Chondrocyte (in vitro differentiated cells): Measurements from ENCODE around the gene ARHGAP33. TPM values are rescaled to one million over a fixed set of nuclear protein-coding genes. Genes with fewer than 3 reads are reported as not detected.

Experiments
- DNase-seq: peaks from one replicate; pipeline ENCODE4 v3.0.0; 2021; ENCODE audit warnings: mixed read lengths, low spot score
- H3K27ac Mint-ChIP-seq: one replicate; pipeline ENCODE4 v1.8.0; 2021; ENCODE audit warnings: mild to moderate bottlenecking, moderate library complexity, mixed read lengths; ENCODE audit not compliant: unreplicated experiment
- H3K27me3 Mint-ChIP-seq: 2 replicates; pipeline ENCODE4 v1.8.0; 2021; ENCODE audit warnings: low read depth, mixed read lengths
- H3K36me3 Mint-ChIP-seq: 2 replicates; pipeline ENCODE4 v1.8.0; 2021; ENCODE audit warnings: low read depth, mixed read lengths
- H3K4me1 Mint-ChIP-seq: 2 replicates; pipeline ENCODE4 v1.8.0; 2021; ENCODE audit warnings: low read depth, mild to moderate bottlenecking, mixed read lengths
- H3K4me3 Mint-ChIP-seq: one replicate; pipeline ENCODE4 v1.8.0; 2021; ENCODE audit warnings: mild to moderate bottlenecking, moderate library complexity, mixed read lengths; ENCODE audit not compliant: unreplicated experiment
- H3K9me3 Mint-ChIP-seq: 2 replicates; pipeline ENCODE4 v1.8.0; 2021; ENCODE audit warnings: low read depth, mixed read lengths
- total RNA-seq: library from RNA; stranded (reverse); gene quantifications from 3 replicates; pipeline ENCODE4 v1.2.1, GENCODE V29; 2021
- TF ChIP-seq, protein P1 (sequence below): fragments of 200-600 bp; sonication (generic); IDR thresholded peaks from 2 replicates; pipeline ENCODE4 v1.5.0; 2021; ENCODE audit warnings: antibody characterized with exemption, mild to moderate bottlenecking, moderate library complexity

ARHGAP33 gene
- total RNA-seq, 1 donor from 2014 or later, result 8.5 TPM

DNA sequence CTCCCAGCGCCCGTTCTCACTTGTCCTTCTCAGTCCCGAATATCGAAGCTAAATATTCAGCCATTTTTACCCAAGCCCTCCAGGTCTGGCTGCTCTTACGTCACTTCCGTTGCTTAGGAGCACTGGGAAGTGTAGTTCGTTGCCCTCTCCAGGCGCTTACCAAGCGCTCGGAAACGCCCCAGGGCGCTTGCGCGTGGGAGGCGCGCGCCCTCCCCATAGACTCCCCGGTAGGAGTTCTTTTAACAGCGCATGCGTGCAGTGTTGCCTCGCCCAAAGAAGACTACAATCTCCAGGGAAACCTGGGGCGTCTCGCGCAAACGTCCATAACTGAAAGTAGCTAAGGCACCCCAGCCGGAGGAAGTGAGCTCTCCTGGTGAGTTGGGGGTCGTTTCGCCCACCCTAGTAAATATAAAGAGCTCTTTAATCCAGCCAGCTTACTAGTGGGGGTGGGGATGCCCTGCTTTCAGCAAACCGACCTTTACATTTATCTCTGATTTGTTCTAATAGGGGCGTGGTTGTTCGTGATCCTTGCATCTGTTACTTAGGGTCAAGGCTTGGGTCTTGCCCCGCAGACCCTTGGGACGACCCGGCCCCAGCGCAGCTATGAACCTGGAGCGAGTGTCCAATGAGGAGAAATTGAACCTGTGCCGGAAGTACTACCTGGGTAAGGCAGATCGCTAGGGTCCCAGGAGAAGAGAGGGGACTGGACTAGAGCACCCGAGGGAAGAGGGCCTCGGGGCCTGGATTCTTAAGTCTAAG, 29.9 kb upstream of the ARHGAP33 start, which contains the start of the genes PSENEN and U2AF1L4:
Gene PSENEN, plus strand, starts transcription at position 324 of the 759 bp plus-strand sequence. Its CDS starts 280 bp downstream, at position 604.
Gene U2AF1L4, minus strand, starts transcription at position 91 of the 759 bp plus-strand sequence. Its CDS starts 27 bp downstream, at position 64.
- H3K4me3 Mint-ChIP-seq, result peak within 1 kb of the TSS; percentile 97
- peak; percentile 98 for DNase-seq
- H3K27me3 Mint-ChIP-seq, result no peaks in the 10 kb centered on the region
- H3K9me3 Mint-ChIP-seq, result no peaks in the 10 kb centered on the region
- H3K36me3 Mint-ChIP-seq, result no peaks in the 10 kb centered on the region
- TF ChIP-seq, protein P1, sequence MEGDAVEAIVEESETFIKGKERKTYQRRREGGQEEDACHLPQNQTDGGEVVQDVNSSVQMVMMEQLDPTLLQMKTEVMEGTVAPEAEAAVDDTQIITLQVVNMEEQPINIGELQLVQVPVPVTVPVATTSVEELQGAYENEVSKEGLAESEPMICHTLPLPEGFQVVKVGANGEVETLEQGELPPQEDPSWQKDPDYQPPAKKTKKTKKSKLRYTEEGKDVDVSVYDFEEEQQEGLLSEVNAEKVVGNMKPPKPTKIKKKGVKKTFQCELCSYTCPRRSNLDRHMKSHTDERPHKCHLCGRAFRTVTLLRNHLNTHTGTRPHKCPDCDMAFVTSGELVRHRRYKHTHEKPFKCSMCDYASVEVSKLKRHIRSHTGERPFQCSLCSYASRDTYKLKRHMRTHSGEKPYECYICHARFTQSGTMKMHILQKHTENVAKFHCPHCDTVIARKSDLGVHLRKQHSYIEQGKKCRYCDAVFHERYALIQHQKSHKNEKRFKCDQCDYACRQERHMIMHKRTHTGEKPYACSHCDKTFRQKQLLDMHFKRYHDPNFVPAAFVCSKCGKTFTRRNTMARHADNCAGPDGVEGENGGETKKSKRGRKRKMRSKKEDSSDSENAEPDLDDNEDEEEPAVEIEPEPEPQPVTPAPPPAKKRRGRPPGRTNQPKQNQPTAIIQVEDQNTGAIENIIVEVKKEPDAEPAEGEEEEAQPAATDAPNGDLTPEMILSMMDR, result no peak
- H3K4me1 Mint-ChIP-seq, result peaks cover 64% of the 10 kb centered on the region
- H3K27ac Mint-ChIP-seq, result peak within 1 kb of the TSS; percentile 100

DNA sequence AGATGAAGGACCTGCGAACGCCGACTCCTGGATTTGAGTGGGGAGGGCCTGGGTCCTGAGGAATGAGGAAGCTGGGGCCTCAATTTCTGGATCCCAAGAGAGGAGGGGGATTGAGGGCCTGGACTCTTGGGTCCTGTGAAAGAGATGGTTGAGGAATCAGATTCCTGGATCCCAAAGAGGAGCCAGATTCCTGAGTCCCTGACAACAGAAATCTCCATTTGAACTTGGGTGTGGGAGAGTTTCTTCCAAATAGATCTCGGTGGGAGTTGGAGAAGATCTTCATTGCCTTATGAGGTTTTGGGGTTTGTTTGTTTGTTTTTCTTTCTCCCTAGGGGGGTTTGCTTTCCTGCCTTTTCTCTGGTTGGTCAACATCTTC, 29.3 kb upstream of the ARHGAP33 start:
- Mint-ChIP-seq H3K36me3 (no peaks in the 10 kb centered on the region), H3K27ac (peak overlapping the region; percentile 100), H3K4me1 (peaks cover 59% of the 10 kb centered on the region), H3K4me3 (peak overlapping the region; percentile 97), H3K9me3 (no peaks in the 10 kb centered on the region), H3K27me3 (no peaks in the 10 kb centered on the region)
- TF ChIP-seq, protein P1, result no peak
- DNase-seq, result no peak

DNA sequence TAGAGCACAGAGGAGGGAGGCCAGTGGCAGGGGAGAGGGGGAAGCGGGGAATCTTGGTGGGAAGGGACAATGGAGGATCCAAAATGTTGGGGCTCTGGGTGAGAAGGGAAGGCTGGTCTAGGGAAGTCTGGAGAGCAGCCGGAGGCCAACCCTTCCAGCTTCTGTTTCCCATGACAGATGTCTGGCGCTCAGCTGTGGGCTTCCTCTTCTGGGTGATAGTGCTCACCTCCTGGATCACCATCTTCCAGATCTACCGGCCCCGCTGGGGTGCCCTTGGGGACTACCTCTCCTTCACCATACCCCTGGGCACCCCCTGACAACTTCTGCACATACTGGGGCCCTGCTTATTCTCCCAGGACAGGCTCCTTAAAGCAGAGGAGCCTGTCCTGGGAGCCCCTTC, 28.8 kb upstream of the ARHGAP33 start:
- no peaks in the 10 kb centered on the region for H3K27me3 Mint-ChIP-seq
- peak overlapping the region; percentile 100 for H3K27ac Mint-ChIP-seq
- H3K36me3 Mint-ChIP-seq, result no peaks in the 10 kb centered on the region
- no peaks in the 10 kb centered on the region for H3K9me3 Mint-ChIP-seq
- TF ChIP-seq, protein P1, result no peak
- H3K4me1 Mint-ChIP-seq, result peaks cover 59% of the 10 kb centered on the region
- H3K4me3 Mint-ChIP-seq, result peak overlapping the region; percentile 97
- peak; percentile 72 for DNase-seq

DNA sequence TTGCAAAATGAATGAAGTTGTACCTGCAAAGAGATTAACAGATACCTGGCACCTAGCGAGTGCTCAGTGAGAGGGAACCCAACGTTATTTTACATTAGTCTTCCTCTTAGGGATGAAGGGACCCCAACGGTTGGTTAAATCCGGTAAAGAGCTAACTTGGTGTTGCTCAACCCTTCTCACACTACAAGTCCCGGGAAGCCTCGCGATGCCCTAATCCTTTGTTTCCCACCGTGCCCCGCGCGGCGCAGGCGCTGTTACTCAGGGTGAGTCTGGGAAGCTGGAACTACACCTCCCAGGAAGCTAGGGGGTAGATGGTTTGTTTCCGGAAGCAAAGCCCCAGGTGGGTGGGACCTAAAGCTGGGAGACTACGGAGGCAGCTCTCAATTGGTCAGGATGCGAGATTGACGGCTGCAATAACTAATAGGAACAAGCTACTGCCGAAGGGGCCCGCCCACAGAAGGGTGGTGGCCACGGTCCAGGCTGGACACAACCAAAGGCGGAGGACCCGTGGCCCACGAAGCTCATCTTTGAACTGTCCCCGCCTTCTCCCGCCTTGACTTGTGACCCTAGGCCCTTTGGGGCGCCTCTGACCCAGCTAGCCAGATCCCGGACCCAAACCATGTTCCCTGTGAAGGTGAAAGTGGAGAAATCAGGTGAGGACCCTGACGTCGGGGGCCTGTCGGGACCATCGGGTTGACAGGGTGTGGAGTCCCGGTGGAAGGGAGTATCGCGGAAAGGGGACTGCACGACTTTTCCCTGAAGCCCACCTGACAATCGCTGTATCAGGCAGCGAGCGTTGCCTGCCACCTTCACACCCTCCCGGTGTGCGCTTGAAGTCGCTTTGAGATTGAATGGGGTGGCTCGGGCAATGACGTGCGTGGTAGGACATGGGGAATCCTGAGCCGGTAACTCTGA, 27.0 kb upstream of the ARHGAP33 start, which contains the start of gene LIN37:
Gene LIN37, plus strand, starts transcription at position 471 of the 915 bp plus-strand sequence. Its CDS starts 149 bp downstream, at position 620.
- H3K9me3 Mint-ChIP-seq, result no peaks in the 10 kb centered on the region
- peak within 1 kb of the TSS; percentile 99 for H3K4me3 Mint-ChIP-seq
- H3K4me1 Mint-ChIP-seq, result peaks cover 55% of the 10 kb centered on the region
- TF ChIP-seq, protein P1, result no peak
- H3K27ac Mint-ChIP-seq, result peak within 1 kb of the TSS; percentile 92
- DNase-seq, result peak; percentile 98
- H3K36me3 Mint-ChIP-seq, result no peaks in the 10 kb centered on the region
- H3K27me3 Mint-ChIP-seq, result no peaks in the 10 kb centered on the region

DNA sequence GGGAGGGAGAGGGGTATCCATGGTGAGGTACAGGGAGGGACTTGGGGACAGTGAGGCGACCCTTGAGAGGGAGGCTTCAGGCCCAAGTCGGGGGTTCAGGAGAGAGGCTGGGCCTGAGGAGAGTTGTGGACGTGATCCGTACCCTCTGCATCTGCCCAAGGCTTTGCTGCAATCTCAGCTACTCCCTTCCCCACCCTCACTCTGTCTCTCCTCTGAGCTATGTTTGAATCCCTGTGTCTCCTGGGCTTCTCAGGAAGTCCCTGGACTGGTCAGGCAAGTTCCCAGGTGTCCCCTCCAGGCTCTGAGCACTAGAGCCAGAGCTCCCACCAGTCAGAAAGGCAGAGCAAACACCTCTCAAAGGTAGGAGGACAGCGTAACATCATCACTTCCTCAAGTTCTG, 25.2 kb upstream of the ARHGAP33 start:
- peaks cover 48% of the 10 kb centered on the region for H3K4me1 Mint-ChIP-seq
- no peak for DNase-seq
- TF ChIP-seq, protein P1, result no peak

More for the DNA sequence above, 25.2 kb upstream of the ARHGAP33 start:
- Mint-ChIP-seq H3K9me3 (no peaks in the 10 kb centered on the region), H3K4me3 (peak overlapping the region; percentile 99), H3K27ac (peak overlapping the region; percentile 54), H3K27me3 (no peaks in the 10 kb centered on the region), H3K36me3 (peaks cover 5% of the 10 kb centered on the region)
